Tibial nerve (tissue), 3 donors: ENCODE results near the gene SUSD4.

Experiments used
- POLR2A ChIP-seq, 2 donors: fragments of 450-650 bp; IDR thresholded peaks; one replicate each; pipeline ENCODE4 v1.6.1; 2017; ENCODE audit warnings: antibody characterized with exemption in 2 of 2, mild to moderate bottlenecking in 2 of 2, moderate library complexity in 2 of 2
- TF ChIP-seq, protein P1 (sequence below), 5 experiments: fragments of 200-600 bp in 3 of 5; fragments of 450-650 bp in 2 of 5; sonication (generic) in 3 of 5; IDR thresholded peaks; one replicate each; pipeline ENCODE4 v1.5.1; 2016 to 2019; ENCODE audit warnings: antibody characterized with exemption in 5 of 5, mild to moderate bottlenecking in 3 of 5, moderate library complexity in 2 of 5

DNA sequence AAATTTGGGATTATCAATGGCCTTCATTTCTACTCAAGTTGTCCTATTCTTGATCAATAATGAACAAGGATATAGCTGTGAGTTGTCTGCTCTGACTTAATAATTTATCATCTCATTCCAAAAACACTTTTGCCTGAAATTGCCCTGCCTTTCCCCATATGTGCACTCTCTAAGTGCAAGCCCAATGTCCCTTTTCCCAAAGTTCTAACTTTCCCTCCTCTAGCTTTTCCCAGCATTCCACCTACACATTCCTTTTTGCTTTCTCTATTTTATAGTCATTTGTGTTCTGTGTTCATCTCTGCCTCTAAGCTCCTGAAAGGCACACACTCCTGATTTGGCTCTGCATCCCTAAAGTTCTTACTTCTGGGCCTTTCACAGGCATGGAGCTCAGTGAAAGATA, 34.7 kb downstream of the SUSD4 start:
- TF ChIP-seq, protein P1, sequence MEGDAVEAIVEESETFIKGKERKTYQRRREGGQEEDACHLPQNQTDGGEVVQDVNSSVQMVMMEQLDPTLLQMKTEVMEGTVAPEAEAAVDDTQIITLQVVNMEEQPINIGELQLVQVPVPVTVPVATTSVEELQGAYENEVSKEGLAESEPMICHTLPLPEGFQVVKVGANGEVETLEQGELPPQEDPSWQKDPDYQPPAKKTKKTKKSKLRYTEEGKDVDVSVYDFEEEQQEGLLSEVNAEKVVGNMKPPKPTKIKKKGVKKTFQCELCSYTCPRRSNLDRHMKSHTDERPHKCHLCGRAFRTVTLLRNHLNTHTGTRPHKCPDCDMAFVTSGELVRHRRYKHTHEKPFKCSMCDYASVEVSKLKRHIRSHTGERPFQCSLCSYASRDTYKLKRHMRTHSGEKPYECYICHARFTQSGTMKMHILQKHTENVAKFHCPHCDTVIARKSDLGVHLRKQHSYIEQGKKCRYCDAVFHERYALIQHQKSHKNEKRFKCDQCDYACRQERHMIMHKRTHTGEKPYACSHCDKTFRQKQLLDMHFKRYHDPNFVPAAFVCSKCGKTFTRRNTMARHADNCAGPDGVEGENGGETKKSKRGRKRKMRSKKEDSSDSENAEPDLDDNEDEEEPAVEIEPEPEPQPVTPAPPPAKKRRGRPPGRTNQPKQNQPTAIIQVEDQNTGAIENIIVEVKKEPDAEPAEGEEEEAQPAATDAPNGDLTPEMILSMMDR (IDR thresholded peaks at IDR 0.05), result no peak
- TF ChIP-seq POLR2A (IDR thresholded peaks at IDR 0.05), result no peak
